GM08714 (cell line): ENCODE measurements around the gene FGF14.
"Not testable (repeated sequence)": the region's sequence is repeated elsewhere in the genome, so short reads cannot be mapped to it uniquely, and the experiment has no call there.

ENCODE experiments used
- H3K4me3 ChIP-seq: fragments of 200-500 bp; sonication (Bioruptor generic); 2 replicates; pipeline ENCODE4 v1.5.1; 2014; ENCODE audit warnings: mild to moderate bottlenecking, low read length, inconsistent platforms
- ZNF274 ChIP-seq: IDR thresholded peaks from 2 replicates; pipeline ENCODE4 v1.6.1; 2012; ENCODE audit warnings: mild to moderate bottlenecking, low read depth, low read length

The FGF14 gene

GRCh38 chr13:101838323-101838722 lies 563.5 kb downstream of the FGF14 start:
- TF ChIP-seq ZNF274 = no peak
- no peak overlapping the region for H3K4me3 ChIP-seq

- H3K4me3 ChIP-seq = not testable (repeated sequence)
Observed at GRCh38 chr13:101837778-101838177, 564.1 kb downstream of the FGF14 start.

- no peak for TF ChIP-seq ZNF274
- H3K4me3 ChIP-seq = no peak overlapping the region
Observed at GRCh38 chr13:101837288-101837687, 564.6 kb downstream of the FGF14 start.

- no peak for TF ChIP-seq ZNF274
- no peak overlapping the region for H3K4me3 ChIP-seq
Observed at GRCh38 chr13:101835920-101836319, 565.9 kb downstream of the FGF14 start.

- no peak overlapping the region for H3K4me3 ChIP-seq
- no peak for TF ChIP-seq ZNF274
Observed at GRCh38 chr13:101833671-101834070, 568.2 kb downstream of the FGF14 start.

GRCh38 chr13:101830035-101830434 lies 571.8 kb downstream of the FGF14 start:
- no peak overlapping the region for H3K4me3 ChIP-seq
- TF ChIP-seq ZNF274 = no peak

GRCh38 chr13:101829484-101829883 lies 572.4 kb downstream of the FGF14 start:
- no peak for TF ChIP-seq ZNF274
- H3K4me3 ChIP-seq = no peak overlapping the region

GRCh38 chr13:101828119-101828518 lies 573.7 kb downstream of the FGF14 start:
- no peak overlapping the region for H3K4me3 ChIP-seq
- TF ChIP-seq ZNF274 = no peak

GRCh38 chr13:101817898-101818297 lies 584.0 kb downstream of the FGF14 start:
- no peak for TF ChIP-seq ZNF274
- no peak overlapping the region for H3K4me3 ChIP-seq

- no peak for TF ChIP-seq ZNF274
Observed at GRCh38 chr13:101811881-101812280, 590.0 kb downstream of the FGF14 start.

GRCh38 chr13:101811284-101811839 lies 590.5 kb downstream of the FGF14 start:
- TF ChIP-seq ZNF274 = no peak
- H3K4me3 ChIP-seq = no peak overlapping the region

More at GRCh38 chr13:101811881-101812280, 590.0 kb downstream of the FGF14 start:
- no peak overlapping the region for H3K4me3 ChIP-seq

- TF ChIP-seq ZNF274 = no peak
- H3K4me3 ChIP-seq = no peak overlapping the region
Observed at GRCh38 chr13:101799196-101799595, 602.7 kb downstream of the FGF14 start.

GRCh38 chr13:101798437-101798836 lies 603.4 kb downstream of the FGF14 start:
- no peak for TF ChIP-seq ZNF274
- H3K4me3 ChIP-seq = no peak overlapping the region

GRCh38 chr13:101795460-101795859 lies 606.4 kb downstream of the FGF14 start:
- no peak for TF ChIP-seq ZNF274
- H3K4me3 ChIP-seq = no peak overlapping the region

- TF ChIP-seq ZNF274 = no peak
- H3K4me3 ChIP-seq = no peak overlapping the region
Observed at GRCh38 chr13:101795025-101795424, 606.8 kb downstream of the FGF14 start.

GRCh38 chr13:101792189-101792588 lies 609.7 kb downstream of the FGF14 start:
- no peak overlapping the region for H3K4me3 ChIP-seq
- no peak for TF ChIP-seq ZNF274
